ENCODE measurements around the gene CIRBP. TPM values are rescaled to one million over a fixed set of nuclear protein-coding genes. Genes with fewer than 3 reads are reported as not detected.

CIRBP gene
- total RNA-seq, 2 experiments from 2014 or later, result 172 to 195 TPM

GRCh38 chr19:1308718-1309117, 39.6 kb downstream of the CIRBP start:
- Mint-ChIP-seq H3K27me3 (ENCODE audit: low read depth) (no peaks in the 10 kb centered on the region), H3K4me1 (ENCODE audit: low read depth) (no peaks in the 10 kb centered on the region), H3K9me3 (ENCODE audit: insufficient read depth) (no peaks in the 10 kb centered on the region), H3K36me3 (ENCODE audit: low read depth) (no peaks in the 10 kb centered on the region), H3K4me3 (no peak overlapping the region), H3K27ac (no peak overlapping the region)
- no peak for ATAC-seq
- DNase-seq, result no peak
- POLR2A ChIA-PET, result no interaction called here
- CTCF ChIA-PET, result interaction anchor here (1.0 kb wide), 1 partner anchor 64 kb away, joined by 3 read pairs; no protein-coding TSS in a partner anchor

DNA sequence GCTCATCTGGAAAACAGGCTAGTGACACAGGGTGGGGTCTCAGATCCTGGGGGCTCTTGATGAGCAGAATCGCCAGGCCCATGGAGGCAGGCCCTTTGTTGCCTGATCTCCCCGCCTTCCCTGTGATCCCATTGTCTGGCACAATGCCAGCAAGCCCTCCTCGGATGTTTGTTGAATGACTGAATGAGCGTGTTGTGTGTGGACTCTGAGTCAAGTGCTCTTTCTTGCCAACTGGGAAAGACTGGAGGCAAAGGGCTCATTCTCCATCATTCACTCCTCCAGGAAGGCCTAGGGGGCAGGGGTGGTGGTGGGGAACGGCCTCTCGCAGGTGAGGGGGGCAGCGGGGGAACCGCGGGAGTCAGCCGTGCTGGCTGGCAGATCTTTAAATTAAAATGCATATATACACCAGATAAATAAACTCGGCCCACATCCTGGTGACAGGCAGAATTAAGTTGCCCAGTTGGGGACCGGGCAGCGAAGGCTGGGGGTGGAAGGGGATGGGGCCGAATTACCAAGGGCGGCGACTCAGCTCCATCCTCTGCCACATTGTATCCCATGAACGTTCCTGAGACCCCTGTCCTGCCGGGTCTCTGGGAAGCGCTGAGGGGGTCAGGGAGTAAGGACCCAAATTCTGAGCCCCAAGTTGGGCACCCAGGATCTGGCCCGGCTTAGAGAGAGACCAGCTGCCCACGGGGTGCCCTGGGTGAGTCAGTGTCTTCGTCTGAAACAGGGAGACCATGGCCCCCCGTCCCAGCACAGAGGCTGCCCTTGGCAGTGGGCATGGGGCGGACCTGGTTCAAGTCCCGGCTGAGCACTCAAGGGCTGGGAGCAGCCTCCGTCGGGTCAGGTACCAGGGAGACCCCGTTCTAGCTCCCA, 41.1 kb downstream of the CIRBP start:
- CTCF ChIA-PET, result interaction anchor here (1.6 kb wide), 1 partner anchor 66 kb away, joined by 5 read pairs; no protein-coding TSS in a partner anchor
- DNase-seq, result no peak
- Mint-ChIP-seq H3K9me3 (ENCODE audit: insufficient read depth) (no peaks in the 10 kb centered on the region), H3K27ac (no peak overlapping the region), H3K4me1 (ENCODE audit: low read depth) (no peaks in the 10 kb centered on the region), H3K27me3 (ENCODE audit: low read depth) (peaks cover 5% of the 10 kb centered on the region), H3K4me3 (no peak overlapping the region), H3K36me3 (ENCODE audit: low read depth) (no peaks in the 10 kb centered on the region)
- POLR2A ChIA-PET, result interaction anchor here (0.6 kb wide), 1 partner anchor 41 kb away, joined by 3 read pairs; the partner anchor contains the start of gene CIRBP
- ATAC-seq, result no peak

DNA sequence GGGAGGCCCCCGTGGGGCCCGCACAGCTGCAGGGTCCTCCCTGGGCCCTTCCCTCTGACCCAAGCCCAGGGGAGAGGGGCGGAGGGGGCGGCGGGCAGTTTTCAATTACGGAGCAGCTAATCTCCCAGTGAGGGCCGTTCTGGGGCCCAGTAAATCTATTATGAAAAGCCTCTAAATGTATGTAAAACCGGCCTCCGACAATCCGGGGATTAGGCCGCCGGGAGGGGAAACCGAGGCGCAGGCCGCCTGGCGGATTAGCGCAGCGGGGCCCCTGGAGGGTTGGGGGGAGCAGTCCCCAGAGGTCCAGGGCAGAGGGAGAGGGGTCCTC, 41.7 kb downstream of the CIRBP start:
- H3K27ac Mint-ChIP-seq, result no peak overlapping the region
- no peaks in the 10 kb centered on the region for H3K4me1 Mint-ChIP-seq (ENCODE audit: low read depth)
- DNase-seq (no peak), ATAC-seq (no peak)
- H3K9me3 Mint-ChIP-seq (ENCODE audit: insufficient read depth), result no peaks in the 10 kb centered on the region
- POLR2A ChIA-PET, result interaction anchor here (0.6 kb wide), 1 partner anchor 41 kb away, joined by 3 read pairs; the partner anchor contains the start of gene CIRBP
- H3K4me3 Mint-ChIP-seq, result no peak overlapping the region
- H3K36me3 Mint-ChIP-seq (ENCODE audit: low read depth), result no peaks in the 10 kb centered on the region
- CTCF ChIA-PET, result interaction anchor here (1.6 kb wide), 1 partner anchor 67 kb away, joined by 5 read pairs; no protein-coding TSS in a partner anchor
- H3K27me3 Mint-ChIP-seq (ENCODE audit: low read depth), result peaks cover 5% of the 10 kb centered on the region

GRCh38 chr19:1311543-1312091, 42.5 kb downstream of the CIRBP start:
- Mint-ChIP-seq H3K27ac (no peak overlapping the region), H3K4me1 (ENCODE audit: low read depth) (no peaks in the 10 kb centered on the region), H3K4me3 (no peak overlapping the region), H3K27me3 (ENCODE audit: low read depth) (peaks cover 7% of the 10 kb centered on the region), H3K36me3 (ENCODE audit: low read depth) (no peaks in the 10 kb centered on the region), H3K9me3 (ENCODE audit: insufficient read depth) (no peaks in the 10 kb centered on the region)
- no peak for DNase-seq
- POLR2A ChIA-PET, result no interaction called here
- CTCF ChIA-PET, result interaction anchor here (1.6 kb wide), 1 partner anchor 68 kb away, joined by 5 read pairs; no protein-coding TSS in a partner anchor
- ATAC-seq, result no peak

GRCh38 chr19:1312767-1313694, 43.9 kb downstream of the CIRBP start:
- no peak for ATAC-seq
- no peak overlapping the region for H3K27ac Mint-ChIP-seq
- no peaks in the 10 kb centered on the region for H3K4me1 Mint-ChIP-seq (ENCODE audit: low read depth)
- H3K4me3 Mint-ChIP-seq, result no peak overlapping the region
- H3K36me3 Mint-ChIP-seq (ENCODE audit: low read depth), result no peaks in the 10 kb centered on the region
- H3K27me3 Mint-ChIP-seq (ENCODE audit: low read depth), result peaks cover 13% of the 10 kb centered on the region
- POLR2A ChIA-PET, result no interaction called here
- DNase-seq, result no peak
- CTCF ChIA-PET, result no interaction called here
- no peaks in the 10 kb centered on the region for H3K9me3 Mint-ChIP-seq (ENCODE audit: insufficient read depth)

DNA sequence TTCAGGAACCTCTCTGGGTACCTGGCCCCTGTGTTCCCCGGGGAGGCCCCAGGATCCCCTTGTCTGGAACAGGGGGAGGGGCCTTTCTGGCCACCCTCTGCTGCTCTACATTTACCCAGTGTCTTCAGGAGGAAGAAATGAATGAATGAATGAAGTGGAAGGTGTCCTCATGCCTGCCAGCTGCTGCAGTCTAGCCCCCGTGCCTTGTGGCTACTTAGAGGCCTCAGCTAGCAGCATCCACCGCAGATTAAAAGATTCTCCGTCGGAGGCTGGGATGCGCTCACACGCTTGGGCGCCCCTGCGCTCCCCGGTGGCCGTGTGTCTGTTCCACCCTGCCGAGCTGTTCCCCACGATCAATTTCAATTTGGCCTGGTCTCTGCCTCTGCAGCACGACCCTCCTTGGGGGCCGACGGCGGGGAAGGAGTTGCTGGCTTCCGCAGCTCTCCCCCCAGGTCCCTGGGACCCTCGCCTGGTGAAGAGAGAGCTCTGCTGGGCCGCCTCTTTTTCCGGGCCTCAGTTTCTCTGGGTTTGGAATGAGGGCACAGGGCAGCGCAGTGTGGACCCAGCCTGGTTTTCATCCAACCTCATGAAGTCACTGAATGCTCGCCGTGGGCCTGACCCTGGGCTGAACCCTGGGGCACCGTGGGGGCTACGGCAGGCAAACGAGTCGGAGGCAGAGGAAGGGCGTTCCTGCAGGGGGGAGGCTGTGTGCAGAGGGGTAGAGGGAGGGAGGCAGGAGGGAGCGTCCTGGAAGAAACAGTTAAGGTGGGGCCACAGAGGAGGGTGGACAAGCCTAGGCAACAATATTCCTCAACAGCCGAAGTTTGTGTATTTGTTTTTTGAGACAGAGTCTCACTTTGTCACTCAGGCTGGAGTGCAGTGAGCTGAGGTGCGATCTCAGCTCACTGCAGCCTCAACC, 44.8 kb downstream of the CIRBP start:
- ATAC-seq (no peak), DNase-seq (no peak)
- ChIA-PET CTCF (interaction anchor here (3.5 kb wide), 1 partner anchor 50 kb away, joined by 11 read pairs; no protein-coding TSS in a partner anchor), POLR2A (no interaction called here)
- H3K4me3 Mint-ChIP-seq, result no peak overlapping the region
- H3K9me3 Mint-ChIP-seq (ENCODE audit: insufficient read depth), result no peaks in the 10 kb centered on the region
- no peaks in the 10 kb centered on the region for H3K36me3 Mint-ChIP-seq (ENCODE audit: low read depth)
- peaks cover 14% of the 10 kb centered on the region for H3K27me3 Mint-ChIP-seq (ENCODE audit: low read depth)
- no peaks in the 10 kb centered on the region for H3K4me1 Mint-ChIP-seq (ENCODE audit: low read depth)
- no peak overlapping the region for H3K27ac Mint-ChIP-seq

DNA sequence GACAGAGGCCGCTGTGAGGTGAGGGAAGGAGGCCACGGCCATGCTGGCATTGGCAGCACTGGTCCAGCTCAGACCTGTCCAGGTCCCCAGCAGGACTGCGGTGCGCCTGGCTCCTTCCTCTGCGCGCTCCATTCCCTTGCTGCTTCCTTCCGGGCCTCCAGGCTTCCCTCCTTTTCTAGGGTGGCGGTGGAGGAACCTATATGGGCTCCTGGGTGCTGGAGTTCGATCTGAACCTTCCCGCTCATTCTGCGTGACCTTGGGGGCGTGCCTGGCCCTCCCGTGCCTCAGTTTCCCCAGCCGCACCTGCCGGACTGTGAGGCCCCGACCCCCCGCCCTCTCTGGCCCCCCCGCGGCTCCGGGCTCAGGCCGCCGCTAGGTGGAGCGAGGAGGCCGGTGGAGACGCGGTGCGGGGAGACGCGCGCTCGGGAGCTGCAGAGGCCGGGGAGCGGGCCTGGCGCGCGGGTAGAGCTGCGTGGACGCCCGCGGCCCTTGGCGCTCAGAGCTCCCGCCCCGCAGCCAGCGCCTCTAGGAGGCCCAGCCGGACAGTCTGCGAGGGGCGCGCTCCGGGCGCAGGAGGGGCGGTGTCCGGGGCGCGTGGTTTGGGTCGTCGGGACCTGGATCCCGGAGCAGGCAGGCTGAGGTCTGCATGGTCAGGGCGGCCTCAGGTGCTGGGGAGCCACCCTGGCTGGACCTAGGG, 46.5 kb downstream of the CIRBP start:
- no peaks in the 10 kb centered on the region for H3K9me3 Mint-ChIP-seq (ENCODE audit: insufficient read depth)
- ChIA-PET POLR2A (no interaction called here), CTCF (interaction anchor here (0.6 to 3.5 kb wide), 11 partner anchors 12 to 422 kb away, joined by 3 to 11 read pairs (median 3); partner anchors contain the start of genes MED16 and RNU6-9)
- H3K4me1 Mint-ChIP-seq (ENCODE audit: low read depth), result no peaks in the 10 kb centered on the region
- H3K4me3 Mint-ChIP-seq, result no peak overlapping the region
- H3K27ac Mint-ChIP-seq, result no peak overlapping the region
- peak; percentile 75 for ATAC-seq
- DNase-seq, result peak; percentile 47
- H3K27me3 Mint-ChIP-seq (ENCODE audit: low read depth), result peaks cover 19% of the 10 kb centered on the region
- H3K36me3 Mint-ChIP-seq (ENCODE audit: low read depth), result no peaks in the 10 kb centered on the region

GRCh38 chr19:1316466-1316865, 47.3 kb downstream of the CIRBP start:
- no peaks in the 10 kb centered on the region for H3K4me1 Mint-ChIP-seq (ENCODE audit: low read depth)
- no peak overlapping the region for H3K4me3 Mint-ChIP-seq
- DNase-seq (no peak), ATAC-seq (no peak)
- no peak overlapping the region for H3K27ac Mint-ChIP-seq
- no peaks in the 10 kb centered on the region for H3K9me3 Mint-ChIP-seq (ENCODE audit: insufficient read depth)
- no peaks in the 10 kb centered on the region for H3K36me3 Mint-ChIP-seq (ENCODE audit: low read depth)
- ChIA-PET CTCF (interaction anchor here (1.0 to 3.5 kb wide), 3 partner anchors 40 to 56 kb away, joined by 3 to 11 read pairs (median 4); no protein-coding TSS in a partner anchor), POLR2A (interaction anchor here (0.6 kb wide), 1 partner anchor 98 kb away, joined by 3 read pairs; no protein-coding TSS in a partner anchor)
- H3K27me3 Mint-ChIP-seq (ENCODE audit: low read depth), result peaks cover 22% of the 10 kb centered on the region

DNA sequence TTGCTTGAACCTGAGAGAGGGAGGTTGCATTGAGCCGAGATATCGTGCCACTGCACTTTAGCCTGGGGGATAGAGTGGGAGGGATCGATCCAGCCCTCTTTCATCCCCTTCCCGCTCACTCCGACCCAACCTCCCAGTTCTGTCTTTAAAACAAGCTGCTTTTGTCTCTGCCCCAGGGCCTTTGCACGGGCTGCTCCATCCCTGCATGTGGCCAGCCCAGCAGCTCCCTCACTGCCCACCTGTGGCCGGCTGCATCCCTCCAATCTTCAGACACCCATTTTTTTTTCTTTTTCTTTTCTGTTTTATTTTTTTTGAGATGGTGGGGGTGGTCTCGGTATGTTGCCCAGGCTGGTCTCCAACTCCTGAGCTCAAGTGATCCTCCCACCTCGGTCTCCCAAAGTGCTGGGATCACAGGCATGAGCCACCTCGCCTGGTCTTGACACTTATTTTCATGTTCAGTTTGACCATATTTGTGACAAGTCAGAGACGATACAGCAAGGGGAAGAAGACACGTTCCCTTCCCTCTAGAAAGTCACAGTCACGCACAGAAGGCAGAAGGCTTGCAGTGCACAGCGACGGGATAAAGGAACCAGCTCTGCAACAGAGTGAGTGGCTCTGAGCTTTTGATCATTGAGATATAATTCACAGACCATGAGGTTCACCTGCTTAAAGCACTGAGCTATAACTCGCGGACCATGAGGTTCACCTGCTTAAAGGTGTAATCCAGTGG, 48.3 kb downstream of the CIRBP start:
- no peak for DNase-seq
- ATAC-seq, result no peak
- H3K36me3 Mint-ChIP-seq (ENCODE audit: low read depth), result no peaks in the 10 kb centered on the region
- H3K4me1 Mint-ChIP-seq (ENCODE audit: low read depth), result no peaks in the 10 kb centered on the region
- ChIA-PET POLR2A (no interaction called here), CTCF (interaction anchor here (1.7 to 3.5 kb wide), 2 partner anchors 47 to 55 kb away, joined by 4 to 11 read pairs; no protein-coding TSS in a partner anchor)
- H3K27me3 Mint-ChIP-seq (ENCODE audit: low read depth), result peaks cover 23% of the 10 kb centered on the region
- no peaks in the 10 kb centered on the region for H3K9me3 Mint-ChIP-seq (ENCODE audit: insufficient read depth)
- H3K27ac Mint-ChIP-seq, result no peak overlapping the region
- no peak overlapping the region for H3K4me3 Mint-ChIP-seq
